ENCODE measurements around the gene KDF1.
"Not testable (repeated sequence)": the region's sequence is repeated elsewhere in the genome, so short reads cannot be mapped to it uniquely, and the experiment has no call there.

Gene KDF1

DNA sequence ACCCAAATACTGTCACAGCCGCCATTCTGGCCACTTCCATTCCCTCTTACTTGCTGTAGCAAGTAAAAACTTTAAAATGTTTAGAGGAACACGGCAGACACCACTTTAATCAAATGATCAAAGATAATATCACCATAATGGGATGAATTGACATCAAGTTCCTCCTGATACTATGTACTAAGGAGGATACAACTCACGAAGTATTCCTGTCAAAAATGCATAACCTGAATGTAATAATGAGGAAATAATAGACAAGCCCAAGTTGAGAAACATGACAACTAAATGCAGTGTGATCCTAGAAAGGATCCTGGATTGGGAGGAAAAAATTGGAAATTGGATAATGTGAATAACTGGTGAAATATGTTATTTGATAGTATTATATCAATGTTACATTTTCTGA, 3.9 kb downstream of the KDF1 start:
- no peak for TF ChIP-seq POLR2A (IDR thresholded peaks at IDR 0.05; ENCODE audit: low read length)
- no peak for TF ChIP-seq GATA1 (IDR thresholded peaks at IDR 0.05; ENCODE audit: low read depth, low read length)
- no peak for DNase-seq

DNA sequence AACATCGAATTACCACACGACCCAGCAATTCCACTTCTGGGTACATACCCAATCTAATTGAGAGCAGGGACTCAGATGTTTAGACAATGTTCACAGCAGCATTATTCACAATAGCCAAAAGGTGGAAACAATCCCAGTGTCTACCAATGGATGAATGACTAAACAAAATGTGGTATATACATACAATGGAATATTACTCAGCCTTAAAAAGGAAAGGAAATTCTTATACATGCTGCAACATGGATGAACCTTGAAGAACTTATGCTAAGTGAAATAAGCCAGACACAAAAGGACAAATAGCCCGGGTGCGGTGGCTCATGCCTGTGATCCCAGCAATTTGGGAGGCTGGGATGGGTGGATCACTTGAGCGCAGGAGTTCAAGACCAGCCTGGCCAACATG, 6.9 kb downstream of the KDF1 start:
- no peak for TF ChIP-seq POLR2A (IDR thresholded peaks at IDR 0.05; ENCODE audit: low read length)
- no peak for TF ChIP-seq GATA1 (IDR thresholded peaks at IDR 0.05; ENCODE audit: low read depth, low read length)
- no peak for DNase-seq

- TF ChIP-seq POLR2A (IDR thresholded peaks at IDR 0.05; ENCODE audit: low read length) (no peak), GATA1 (IDR thresholded peaks at IDR 0.05; ENCODE audit: low read depth, low read length) (no peak)
- DNase-seq = peak; percentile 26 to 53
These were observed 8.3 kb downstream of the KDF1 start for GRCh38 chr1:26951821-26952497.

GRCh38 chr1:26951216-26951615, 9.1 kb downstream of the KDF1 start:
- DNase-seq = no peak

DNA sequence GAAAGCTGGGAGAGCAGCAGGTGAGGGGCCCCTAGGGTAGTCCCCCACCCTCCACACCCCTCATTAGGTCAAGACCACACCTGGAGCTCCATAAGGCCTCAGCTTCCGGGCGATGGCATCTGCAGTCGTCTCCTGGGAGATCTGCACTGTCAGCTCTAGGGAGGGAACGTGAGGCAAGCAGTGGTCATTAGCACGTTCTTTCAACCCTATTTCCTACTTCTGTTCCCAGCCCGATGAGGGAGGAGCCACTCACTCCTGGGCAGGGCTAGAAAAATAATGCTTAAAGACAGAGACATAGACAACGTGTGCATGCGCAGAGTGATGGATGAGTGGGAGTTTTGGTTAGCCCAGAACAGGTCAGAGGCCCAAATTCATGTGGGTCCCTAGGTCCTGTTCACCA, 9.7 kb downstream of the KDF1 start:
- DNase-seq = no peak
- TF ChIP-seq GATA1 (IDR thresholded peaks at IDR 0.05; ENCODE audit: low read depth, low read length) (no peak), POLR2A (IDR thresholded peaks at IDR 0.05; ENCODE audit: low read length) (no peak)

More at GRCh38 chr1:26951216-26951615, 9.1 kb downstream of the KDF1 start:
- TF ChIP-seq POLR2A (IDR thresholded peaks at IDR 0.05; ENCODE audit: low read length) = no peak
- no peak for TF ChIP-seq GATA1 (IDR thresholded peaks at IDR 0.05; ENCODE audit: low read depth, low read length)

GRCh38 chr1:26949926-26950319, 10.3 kb downstream of the KDF1 start:
- DNase-seq = no peak
- no peak for TF ChIP-seq POLR2A (IDR thresholded peaks at IDR 0.05; ENCODE audit: low read length)
- TF ChIP-seq GATA1 (IDR thresholded peaks at IDR 0.05; ENCODE audit: low read depth, low read length) = no peak

DNA sequence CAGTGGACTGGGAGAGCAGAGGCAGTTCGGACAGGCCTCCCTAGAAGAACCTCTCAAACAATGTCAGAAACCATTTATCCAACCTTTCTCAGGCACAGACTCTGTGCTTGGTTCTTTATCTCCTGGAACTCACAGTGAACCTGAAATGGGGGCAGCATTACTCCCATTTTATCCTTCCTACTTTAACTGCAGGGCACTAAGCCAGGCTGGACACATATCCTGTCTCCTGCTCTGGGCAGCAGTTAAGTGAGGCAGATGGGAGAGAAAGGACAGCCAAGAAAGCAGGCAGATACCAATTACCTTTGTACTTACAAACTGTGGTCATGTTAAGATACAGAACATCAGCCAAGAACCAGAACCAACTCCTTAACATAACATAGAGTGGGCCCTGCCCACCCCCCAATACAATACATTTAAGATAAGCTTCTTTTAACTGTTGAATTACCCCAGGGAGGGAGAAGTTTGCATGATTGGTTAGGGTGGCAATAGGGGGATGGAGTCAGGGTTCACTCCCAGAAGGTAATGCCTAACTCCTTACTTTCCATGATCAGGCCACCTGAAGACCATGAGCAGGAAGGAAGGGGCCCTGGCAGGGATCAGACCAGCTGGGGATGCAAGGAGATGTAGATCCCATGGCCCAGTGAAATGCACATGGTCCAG, 10.9 kb downstream of the KDF1 start:
- DNase-seq = no peak
- TF ChIP-seq POLR2A (IDR thresholded peaks at IDR 0.05; ENCODE audit: low read length) = no peak
- no peak for TF ChIP-seq GATA1 (IDR thresholded peaks at IDR 0.05; ENCODE audit: low read depth, low read length)

- DNase-seq = not testable (repeated sequence)
These were observed 11.6 kb downstream of the KDF1 start for GRCh38 chr1:26948725-26949057.

GRCh38 chr1:26946270-26946669, 14.0 kb downstream of the KDF1 start:
- TF ChIP-seq POLR2A (IDR thresholded peaks at IDR 0.05; ENCODE audit: low read length) (no peak), GATA1 (IDR thresholded peaks at IDR 0.05; ENCODE audit: low read depth, low read length) (no peak)
- no peak for DNase-seq

DNA sequence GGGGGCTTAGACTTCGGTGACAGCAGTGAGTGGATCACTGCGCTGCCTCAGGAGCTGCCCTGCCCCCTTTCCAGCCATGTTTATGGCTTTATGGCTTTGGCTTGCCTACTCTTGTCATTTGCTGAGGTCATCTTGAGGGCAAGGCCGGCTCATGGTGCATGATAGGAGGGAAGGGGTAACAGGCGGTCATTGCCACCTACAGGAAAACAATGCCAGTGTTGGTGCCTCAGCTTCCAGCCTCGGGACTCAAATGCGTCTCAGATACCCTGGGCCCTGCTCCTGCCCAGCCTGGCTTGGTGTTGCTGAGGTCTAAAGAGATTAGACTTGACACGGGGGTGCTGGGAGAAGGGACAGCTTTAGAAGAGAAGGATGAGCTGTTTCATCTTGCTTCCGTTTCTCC, 14.5 kb downstream of the KDF1 start:
- TF ChIP-seq POLR2A (IDR thresholded peaks at IDR 0.05; ENCODE audit: low read length) = no peak
- no peak for TF ChIP-seq GATA1 (IDR thresholded peaks at IDR 0.05; ENCODE audit: low read depth, low read length)
- DNase-seq = no peak

- no peak for DNase-seq
- TF ChIP-seq GATA1 (IDR thresholded peaks at IDR 0.05; ENCODE audit: low read depth, low read length) (no peak), POLR2A (IDR thresholded peaks at IDR 0.05; ENCODE audit: low read length) (no peak)
These were observed 15.1 kb downstream of the KDF1 start for GRCh38 chr1:26945138-26945537.

DNA sequence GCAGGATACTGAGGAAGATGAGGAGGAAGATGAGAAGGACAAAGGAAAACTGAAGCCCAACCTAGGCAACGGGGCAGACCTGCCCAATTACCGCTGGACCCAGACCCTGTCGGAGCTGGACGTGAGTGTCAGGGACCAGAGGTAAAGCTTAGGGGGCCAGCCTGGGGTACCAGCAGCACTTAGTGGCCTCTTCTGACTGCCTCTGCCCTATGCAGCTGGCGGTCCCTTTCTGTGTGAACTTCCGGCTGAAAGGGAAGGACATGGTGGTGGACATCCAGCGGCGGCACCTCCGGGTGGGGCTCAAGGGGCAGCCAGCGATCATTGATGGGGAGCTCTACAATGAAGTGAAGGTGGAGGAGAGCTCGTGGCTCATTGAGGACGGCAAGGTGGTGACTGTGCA, 17.6 kb downstream of the KDF1 start:
- TF ChIP-seq GATA1 (IDR thresholded peaks at IDR 0.05; ENCODE audit: low read depth, low read length) = no peak
- TF ChIP-seq POLR2A (IDR thresholded peaks at IDR 0.05; ENCODE audit: low read length) = no peak
- no peak for DNase-seq

GRCh38 chr1:26941311-26941710, 19.0 kb downstream of the KDF1 start:
- TF ChIP-seq POLR2A (IDR thresholded peaks at IDR 0.05; ENCODE audit: low read length) (no peak), GATA1 (IDR thresholded peaks at IDR 0.05; ENCODE audit: low read depth, low read length) (no peak)
- no peak for DNase-seq

GRCh38 chr1:26938659-26939025, 21.6 kb downstream of the KDF1 start:
- DNase-seq = no peak
- no peak for TF ChIP-seq POLR2A (IDR thresholded peaks at IDR 0.05; ENCODE audit: low read length)
- TF ChIP-seq GATA1 (IDR thresholded peaks at IDR 0.05; ENCODE audit: low read depth, low read length) = no peak

GRCh38 chr1:26938004-26938658, 22.1 kb downstream of the KDF1 start:
- no peak for DNase-seq
- TF ChIP-seq GATA1 (IDR thresholded peaks at IDR 0.05; ENCODE audit: low read depth, low read length) = no peak
- TF ChIP-seq POLR2A (IDR thresholded peaks at IDR 0.05; ENCODE audit: low read length) = no peak
